Thymus (tissue), 11 donors: ENCODE results near the gene CPEB4. TPM values are rescaled to one million over a fixed set of nuclear protein-coding genes. Genes with fewer than 3 reads are reported as not detected.
A peak's percentile ranks its signal among the peaks of the same experiment; 100 is the strongest.

Experiments used
- DNase-seq, 9 donors: peaks; one replicate each; pipeline ENCODE4 v3.0.0-alpha.2; 2013; ENCODE audit warnings: low spot score in 9 of 9, low read depth in 6 of 9, missing footprints in 1 of 9
- H3K27ac ChIP-seq, 2 donors: one replicate each; pipeline ENCODE4 v1.5.1; 2013; ENCODE audit warnings: control low read depth in 1 of 2, low read depth in 1 of 2, low read length in 1 of 2, mild to moderate bottlenecking in 1 of 2, moderate library complexity in 1 of 2
- H3K27me3 ChIP-seq, 2 donors: one replicate each; pipeline ENCODE4 v1.5.1; 2013; ENCODE audit warnings: low read length in 1 of 2; ENCODE audit not compliant: control insufficient read depth in 2 of 2, insufficient read depth in 1 of 2
- H3K36me3 ChIP-seq, 2 donors: one replicate each; pipeline ENCODE4 v1.5.1; 2013; ENCODE audit warnings: low read length in 1 of 2, mild to moderate bottlenecking in 1 of 2, moderate library complexity in 1 of 2; ENCODE audit not compliant: control insufficient read depth in 2 of 2, insufficient read depth in 2 of 2
- H3K4me1 ChIP-seq, 2 donors: one replicate each; pipeline ENCODE4 v1.5.1; 2013; ENCODE audit warnings: low read length in 2 of 2; ENCODE audit not compliant: control insufficient read depth in 2 of 2, insufficient read depth in 2 of 2
- H3K4me3 ChIP-seq, 2 donors: one replicate each; pipeline ENCODE4 v1.5.1; 2013; ENCODE audit warnings: low read length in 2 of 2, control low read depth in 1 of 2, mild to moderate bottlenecking in 1 of 2
- H3K9me3 ChIP-seq, 2 donors: one replicate each; pipeline ENCODE4 v1.5.1; 2013; ENCODE audit warnings: low read length in 1 of 2, mild to moderate bottlenecking in 1 of 2; ENCODE audit not compliant: control insufficient read depth in 2 of 2, insufficient read depth in 1 of 2
- WGBS: extraction: QIAGEN DNeasy Blood & Tissue Kit; methylation state at CpG from one replicate; pipeline ENCODE4 v1.1.7; 2013; 5-methylcytosine and 5-hydroxymethylcytosine counted together
- polyA plus RNA-seq: library from polyadenylated mRNA; stranded (reverse); fragments of 200-250 nt; gene quantifications from one replicate; pipeline ENCODE4 v1.2.3, GENCODE V29; 2013
- total RNA-seq: library from RNA; stranded (reverse); fragments of 120-200 nt; gene quantifications from one replicate; pipeline ENCODE4 v1.2.4, GENCODE V29; 2013
- donor health status: healthy.

The CPEB4 gene
- total and polyA plus RNA-seq, 2 donors = 5.8 to 8.3 TPM

GRCh38 chr5:173972607-173972924 lies 84.4 kb downstream of the CPEB4 start:
- Histone ChIP-seq H3K27ac (no peak overlapping the region), H3K9me3 (no peaks in the 10 kb centered on the region), H3K27me3 (peaks cover 2 to 18% of the 10 kb centered on the region in 2 donors), H3K4me1 (peaks cover 5 to 10% of the 10 kb centered on the region in 2 donors), H3K4me3 (peak overlapping the region in 1 of 2 donors; percentile 2), H3K36me3 (no peaks in the 10 kb centered on the region)
- DNase-seq = no peak
- WGBS = 84% methylated on average over 6 of the region's 6 CpGs

GRCh38 chr5:173972925-173973615 lies 84.9 kb downstream of the CPEB4 start:
- DNase-seq = peak; percentile 50 to 84 (median 73)
- peak overlapping the region; percentile 2 to 36 for H3K4me3 ChIP-seq
- WGBS = 8% methylated on average over 30 of the region's 30 CpGs
- peak overlapping the region in 1 of 2 donors; percentile 40 for H3K27ac ChIP-seq
- peaks cover 2 to 18% of the 10 kb centered on the region in 2 donors for H3K27me3 ChIP-seq
- no peaks in the 10 kb centered on the region for H3K9me3 ChIP-seq
- peaks cover 5 to 10% of the 10 kb centered on the region in 2 donors for H3K4me1 ChIP-seq
- H3K36me3 ChIP-seq = no peaks in the 10 kb centered on the region

- Histone ChIP-seq H3K36me3 (no peaks in the 10 kb centered on the region), H3K27ac (no peak overlapping the region), H3K4me1 (peaks cover 5 to 10% of the 10 kb centered on the region in 2 donors), H3K9me3 (no peaks in the 10 kb centered on the region), H3K4me3 (peak overlapping the region; percentile 2 to 36), H3K27me3 (peaks cover 2 to 18% of the 10 kb centered on the region in 2 donors)
- DNase-seq = no peak
- WGBS = 23% methylated on average over 13 of the region's 13 CpGs
Observed at GRCh38 chr5:173973616-173973969, 85.4 kb downstream of the CPEB4 start.

GRCh38 chr5:173974688-173975239 lies 86.6 kb downstream of the CPEB4 start:
- Histone ChIP-seq H3K9me3 (no peaks in the 10 kb centered on the region), H3K27ac (no peak overlapping the region), H3K4me3 (no peak overlapping the region), H3K4me1 (peaks cover 5 to 10% of the 10 kb centered on the region in 2 donors), H3K36me3 (no peaks in the 10 kb centered on the region), H3K27me3 (peaks cover 2 to 18% of the 10 kb centered on the region in 2 donors)
- WGBS = 87% methylated on average over 5 of the region's 5 CpGs
- DNase-seq = no peak

DNA sequence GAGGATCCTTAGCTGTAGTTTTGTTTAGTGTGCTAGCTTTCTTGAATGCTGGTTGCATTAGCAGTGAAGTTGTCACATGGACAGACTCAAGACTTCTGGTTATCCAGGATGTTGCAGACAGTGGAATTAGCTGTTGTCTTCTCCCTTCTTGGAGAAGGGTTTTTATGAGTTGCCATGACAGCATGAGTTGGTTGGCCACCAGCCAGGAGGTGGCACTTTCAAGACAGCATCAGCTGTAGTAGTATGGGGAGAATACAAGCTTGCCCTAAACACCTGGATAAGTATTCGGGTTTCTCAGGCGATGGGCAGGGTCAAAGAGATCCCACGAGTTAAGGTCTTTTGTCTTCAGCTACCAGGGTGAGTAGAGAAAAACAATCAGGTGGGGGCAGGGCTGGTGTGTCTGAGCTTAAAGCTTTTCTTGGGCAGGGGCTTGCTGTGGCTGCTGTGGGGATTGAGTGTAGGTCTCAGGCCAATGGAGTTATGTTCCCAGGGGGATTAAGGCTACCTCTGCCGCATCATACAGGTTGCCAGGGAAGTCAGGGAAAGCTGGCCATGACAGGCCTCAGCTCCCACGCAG lies 93.1 kb downstream of the CPEB4 start:
- DNase-seq = no peak
- H3K36me3 ChIP-seq = no peaks in the 10 kb centered on the region
- WGBS = 78% methylated on average over 5 of the region's 5 CpGs
- no peak overlapping the region for H3K27ac ChIP-seq
- H3K4me1 ChIP-seq = no peaks in the 10 kb centered on the region
- H3K27me3 ChIP-seq = peaks cover 0 to 4% of the 10 kb centered on the region in 2 donors
- H3K4me3 ChIP-seq = no peak overlapping the region
- H3K9me3 ChIP-seq = no peaks in the 10 kb centered on the region

GRCh38 chr5:173984218-173984617 lies 96.1 kb downstream of the CPEB4 start:
- peaks cover 0 to 4% of the 10 kb centered on the region in 2 donors for H3K27me3 ChIP-seq
- 50% methylated on average over 4 of the region's 4 CpGs for WGBS

GRCh38 chr5:173988554-173989431 lies 100.6 kb downstream of the CPEB4 start, which contains the start of gene C5orf47:
Gene C5orf47, plus strand, starts transcription at chr5:173989170. Its CDS starts 94 bp downstream, at chr5:173989264.
- DNase-seq = no peak
- Histone ChIP-seq H3K4me1 (no peaks in the 10 kb centered on the region), H3K36me3 (no peaks in the 10 kb centered on the region), H3K27me3 (no peaks in the 10 kb centered on the region), H3K9me3 (no peaks in the 10 kb centered on the region), H3K4me3 (no peak within 1 kb of the TSS), H3K27ac (no peak within 1 kb of the TSS)
- WGBS = 97% methylated on average over 51 of the region's 51 CpGs

More at GRCh38 chr5:173984218-173984617, 96.1 kb downstream of the CPEB4 start:
- Histone ChIP-seq H3K27ac (no peak overlapping the region), H3K36me3 (no peaks in the 10 kb centered on the region), H3K4me1 (no peaks in the 10 kb centered on the region), H3K4me3 (no peak overlapping the region), H3K9me3 (no peaks in the 10 kb centered on the region)
- no peak for DNase-seq

DNA sequence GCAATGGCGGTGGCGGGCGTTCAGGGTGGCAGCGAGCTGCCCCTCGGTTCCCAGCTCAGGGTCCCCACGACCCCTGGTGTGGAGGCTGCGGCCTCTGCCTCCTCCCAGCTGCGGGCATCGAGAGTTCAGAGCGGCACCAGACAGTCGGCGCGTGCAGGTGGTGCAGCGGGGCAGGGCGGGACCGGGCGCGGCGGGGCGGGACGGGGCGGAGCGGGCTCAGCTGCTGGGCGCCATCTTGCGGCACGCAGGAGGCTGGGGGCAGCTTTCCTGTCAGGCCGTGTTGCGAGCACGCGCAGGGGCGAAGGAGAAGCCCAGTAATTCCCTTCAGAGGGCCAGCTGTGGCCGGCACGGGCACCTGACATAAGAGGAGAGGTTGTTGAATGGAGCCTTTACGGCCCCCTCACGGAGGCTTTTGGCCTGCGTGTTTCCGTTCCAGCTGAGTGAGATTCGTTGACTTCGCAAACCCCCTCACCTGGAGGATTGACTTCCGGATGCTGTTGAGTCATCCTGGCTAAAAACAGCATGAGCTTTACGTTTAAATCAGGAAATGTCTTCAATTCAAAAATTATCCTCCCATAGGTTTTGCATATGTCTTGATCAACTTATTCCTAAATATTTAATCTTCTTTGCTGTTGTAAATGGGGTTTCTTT lies 101.4 kb downstream of the CPEB4 start:
- no peaks in the 10 kb centered on the region for H3K4me1 ChIP-seq
- no peaks in the 10 kb centered on the region for H3K27me3 ChIP-seq
- 97% methylated on average over 41 of the region's 41 CpGs for WGBS
- DNase-seq = no peak
- H3K27ac ChIP-seq = no peak overlapping the region
- no peak overlapping the region for H3K4me3 ChIP-seq
- H3K9me3 ChIP-seq = no peaks in the 10 kb centered on the region
- no peaks in the 10 kb centered on the region for H3K36me3 ChIP-seq
